OCI-LY3 (cell line): Measurements from ENCODE around the gene CPNE2.

Experiments
- CTCF ChIP-seq: fragments of 200-600, 300-600 bp; sonication (generic); IDR thresholded peaks from 2 replicates; pipeline ENCODE4 v1.5.1; 2014; ENCODE audit warnings: antibody characterized with exemption, low read length, low read depth
- EZH2phosphoT487 ChIP-seq: fragments of 200-600 bp; shearing (Covaris generic); IDR thresholded peaks from 2 replicates; pipeline ENCODE4 v1.6.1; 2018; ENCODE audit warnings: antibody characterized with exemption, mixed run types, low read depth

DNA sequence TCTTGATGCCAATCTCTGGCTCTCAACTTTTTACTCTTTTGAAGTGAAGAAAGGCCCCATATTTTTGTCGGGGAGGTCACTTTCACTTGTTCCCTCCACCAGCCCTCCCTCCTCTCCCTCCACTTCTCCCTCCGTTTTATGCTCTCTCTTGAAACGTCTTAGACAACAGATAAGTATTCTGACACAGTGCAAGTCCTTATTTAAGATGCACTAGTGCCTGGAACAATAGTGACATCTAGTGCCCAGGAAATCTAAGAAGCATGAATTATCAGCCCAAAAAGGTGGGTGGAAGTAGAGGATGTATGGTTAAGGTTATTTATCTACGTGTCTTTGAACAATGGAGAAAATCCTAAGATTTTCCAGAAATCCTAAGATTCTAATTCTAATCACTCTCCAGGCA is 75.6 kb downstream of the CPNE2 start:
- TF ChIP-seq CTCF (peak; percentile 87), EZH2phosphoT487 (no peak)
